Skin epidermis (tissue), 12 donors: ENCODE data around the gene NAIF1.

Experiments used
- H3K27ac ChIP-seq, 21 experiments: fragments of 200-600 bp; sonication (generic) in 11 of 21; one replicate each; pipeline ENCODE4 v1.5.0; 2020; ENCODE audit warnings: mild to moderate bottlenecking in 3 of 21, inconsistent platforms in 2 of 21, moderate library complexity in 2 of 21
- H3K4me3 ChIP-seq, 7 experiments: fragments of 200-600 bp; sonication (generic) in 2 of 7; one replicate each; pipeline ENCODE4 v1.5.0; 2020; ENCODE audit warnings: inconsistent platforms in 2 of 7, mild to moderate bottlenecking in 2 of 7, moderate library complexity in 1 of 7

The NAIF1 gene

GRCh38 chr9:128065907-128066712 is 1.0 kb downstream of the NAIF1 start:
- Histone ChIP-seq H3K4me3 (peak overlapping the region; percentile 29 to 97 (median 94)), H3K27ac (peak overlapping the region in 20 of 21 experiments; percentile 76 to 99 (median 96))

DNA sequence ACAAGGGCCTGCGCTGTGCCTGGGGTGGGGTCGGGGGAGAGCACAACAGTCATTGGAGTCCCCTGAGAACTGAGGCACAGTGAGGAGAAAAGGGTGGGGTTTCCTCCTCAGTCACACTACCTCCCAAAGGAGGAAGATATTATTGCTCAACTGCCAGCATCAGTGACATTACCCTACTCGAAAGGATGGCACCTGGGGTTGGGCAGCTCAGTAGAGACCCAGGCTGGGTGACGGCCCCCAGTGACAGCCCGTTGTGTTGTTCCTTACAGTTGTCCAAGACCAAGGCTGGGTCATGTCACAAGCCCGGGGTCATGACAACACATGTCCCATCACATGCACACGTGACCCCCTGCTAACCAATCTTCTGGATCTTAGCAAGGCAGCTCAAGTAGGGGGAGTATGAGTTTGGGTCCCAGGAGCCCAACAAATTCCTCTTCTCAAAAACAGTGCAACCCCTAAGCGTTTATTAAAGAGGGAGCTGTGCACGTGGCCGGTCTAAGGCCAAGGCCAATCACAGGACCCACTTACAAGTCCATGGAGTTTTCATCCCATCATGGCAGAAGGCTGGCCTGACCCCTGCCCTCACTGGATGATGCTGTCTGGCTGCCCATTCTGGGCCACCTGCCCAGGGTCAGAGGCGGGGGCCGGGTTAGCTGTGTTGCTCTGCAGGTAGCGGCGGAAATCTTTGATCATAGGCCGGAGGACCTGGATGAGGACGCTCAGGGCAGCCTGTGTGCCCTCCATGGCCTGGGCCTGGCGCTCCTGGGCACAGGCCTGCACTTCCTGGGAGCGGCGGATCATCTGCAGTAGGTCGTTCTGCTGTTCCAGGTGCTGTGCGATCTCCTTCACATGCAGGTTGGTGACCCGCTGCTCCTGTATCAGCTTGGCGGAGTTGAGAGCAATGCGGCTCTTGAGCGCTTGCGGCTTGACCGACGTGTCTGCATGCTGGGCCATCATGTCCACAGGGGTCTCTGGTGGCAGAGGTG is 4.0 kb downstream of the NAIF1 start:
- H3K27ac ChIP-seq = peak overlapping the region in 3 of 21 experiments; percentile 1 to 24 (median 14)

GRCh38 chr9:128062279-128062678 is 4.8 kb downstream of the NAIF1 start:
- H3K4me3 ChIP-seq = no peak overlapping the region
- H3K27ac ChIP-seq = peak overlapping the region in 5 of 21 experiments; percentile 1 to 70 (median 14)

More for the DNA sequence above, 4.0 kb downstream of the NAIF1 start:
- H3K4me3 ChIP-seq = no peak overlapping the region

GRCh38 chr9:128061275-128061960 is 5.7 kb downstream of the NAIF1 start:
- Histone ChIP-seq H3K27ac (peak overlapping the region in 13 of 21 experiments; percentile 2 to 79 (median 50)), H3K4me3 (no peak overlapping the region)

GRCh38 chr9:128059365-128059983 is 7.6 kb downstream of the NAIF1 start:
- no peak overlapping the region for H3K4me3 ChIP-seq
- no peak overlapping the region for H3K27ac ChIP-seq

DNA sequence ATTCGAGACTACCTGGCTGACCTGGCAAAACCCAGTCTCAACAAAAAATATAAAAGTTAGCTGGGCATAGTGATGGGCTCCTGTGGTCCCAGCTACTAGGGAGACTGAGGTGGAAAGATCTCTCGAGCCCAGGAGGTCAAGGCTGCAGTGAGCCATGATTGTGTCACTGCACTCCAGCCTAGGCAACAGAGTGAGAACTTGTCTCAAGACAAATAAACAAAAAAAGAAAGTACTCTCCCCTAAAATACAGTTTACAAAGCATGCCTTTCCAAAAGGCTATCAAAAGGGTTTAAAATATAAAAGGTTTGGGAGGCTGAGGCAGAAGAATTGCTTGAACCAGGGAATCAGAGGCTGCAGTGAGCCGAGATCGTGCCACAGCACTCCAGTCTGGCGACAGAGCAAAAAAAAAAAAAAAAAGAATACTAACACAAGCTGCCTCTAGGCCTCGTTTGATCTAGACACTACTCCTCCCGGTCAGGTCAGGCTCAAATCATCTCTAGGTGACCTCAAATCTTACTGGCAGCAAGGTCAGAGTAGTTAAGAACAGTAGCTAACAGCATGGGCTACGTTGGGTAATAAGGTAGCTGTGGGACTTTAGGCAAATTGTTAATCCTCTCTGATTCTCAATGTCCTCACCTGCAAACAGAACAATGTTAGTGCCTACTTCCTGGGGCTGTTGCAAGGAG is 9.3 kb downstream of the NAIF1 start:
- Histone ChIP-seq H3K4me3 (no peak overlapping the region), H3K27ac (no peak overlapping the region)

GRCh38 chr9:128056887-128057723 is 10.0 kb downstream of the NAIF1 start:
- peak overlapping the region in 3 of 21 experiments; percentile 3 to 42 (median 11) for H3K27ac ChIP-seq
- no peak overlapping the region for H3K4me3 ChIP-seq

- H3K4me3 ChIP-seq = no peak overlapping the region
- peak overlapping the region in 10 of 21 experiments; percentile 7 to 56 (median 23) for H3K27ac ChIP-seq
These were observed 11.0 kb downstream of the NAIF1 start for GRCh38 chr9:128056086-128056485.

DNA sequence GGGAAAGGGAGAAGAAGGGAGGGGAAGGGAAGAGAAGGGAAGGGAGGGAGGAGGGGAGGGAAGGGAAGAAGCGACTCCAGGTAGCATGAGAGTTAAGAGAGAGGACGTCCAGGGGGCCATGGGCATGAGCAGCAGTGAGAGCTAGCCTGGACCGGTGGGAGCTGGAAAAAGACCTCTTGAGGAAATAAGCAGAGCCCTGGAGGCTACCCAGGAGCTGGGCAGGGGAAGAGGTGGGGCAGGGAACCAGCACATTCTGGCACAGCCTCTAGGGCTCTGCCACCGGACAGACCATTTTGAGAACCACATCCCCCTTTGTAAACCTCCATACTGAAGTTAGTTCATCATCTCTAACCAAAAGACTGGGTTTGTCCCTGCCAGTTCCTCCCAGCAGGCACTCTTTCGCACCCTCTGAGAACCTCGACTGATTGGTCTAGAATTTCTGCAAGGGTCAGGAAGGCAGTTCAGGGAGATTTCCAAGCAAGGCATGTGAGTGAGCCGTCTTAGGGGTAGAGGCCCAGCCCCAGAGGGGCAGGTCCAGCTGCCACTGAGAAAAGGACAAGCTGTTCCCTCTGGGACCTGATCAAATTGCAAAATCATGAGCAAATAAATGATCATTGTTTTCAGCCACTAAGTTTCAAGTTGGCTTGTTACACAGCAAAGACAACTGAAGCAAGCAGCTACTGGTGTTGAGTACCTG is 11.6 kb downstream of the NAIF1 start:
- Histone ChIP-seq H3K27ac (peak overlapping the region in 11 of 21 experiments; percentile 10 to 56 (median 32)), H3K4me3 (no peak overlapping the region)

GRCh38 chr9:128054087-128054486 is 13.0 kb downstream of the NAIF1 start:
- no peak overlapping the region for H3K4me3 ChIP-seq
- H3K27ac ChIP-seq = peak overlapping the region in 7 of 21 experiments; percentile 9 to 47 (median 43)

DNA sequence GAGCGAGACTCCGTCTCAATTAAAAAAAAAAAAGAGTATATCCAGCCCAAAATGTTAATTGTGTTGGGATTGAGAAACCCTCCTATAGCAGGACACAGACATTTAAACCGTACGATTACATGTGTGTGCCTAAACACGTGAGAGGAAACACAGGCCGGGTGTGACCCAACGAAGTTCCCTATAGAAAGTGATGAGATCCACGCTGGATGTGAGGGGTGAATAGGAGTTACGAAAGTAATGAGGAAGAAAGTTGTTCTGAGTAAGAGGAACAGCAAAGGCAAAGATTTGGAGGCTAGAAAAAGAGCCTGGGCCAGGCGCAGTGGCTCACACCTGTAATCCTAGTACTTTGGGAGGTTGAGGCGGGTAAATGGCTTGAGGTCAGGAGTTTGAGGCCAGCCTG is 13.6 kb downstream of the NAIF1 start:
- Histone ChIP-seq H3K4me3 (no peak overlapping the region), H3K27ac (peak overlapping the region in 7 of 21 experiments; percentile 9 to 47 (median 43))

- no peak overlapping the region for H3K4me3 ChIP-seq
These were observed 15.0 kb downstream of the NAIF1 start for GRCh38 chr9:128051932-128052709.

DNA sequence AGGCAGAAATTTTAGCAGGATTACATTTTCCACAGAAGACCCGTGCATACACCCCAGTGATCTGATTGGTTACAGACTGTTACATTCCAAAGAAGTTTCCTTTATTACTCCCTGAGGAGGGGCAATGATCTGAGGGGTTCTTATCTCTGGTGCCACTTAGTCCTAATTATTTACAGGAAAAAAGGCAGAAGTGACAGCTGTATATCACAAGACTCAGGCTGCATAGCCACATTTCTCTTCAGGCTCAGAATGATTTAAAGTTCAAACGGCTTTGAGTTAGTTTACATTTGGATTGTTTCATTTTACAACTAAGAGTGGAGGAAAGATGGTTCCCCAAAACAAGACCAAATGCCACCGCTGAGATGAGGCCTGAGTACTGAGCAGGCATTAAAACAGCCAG is 17.3 kb downstream of the NAIF1 start:
- Histone ChIP-seq H3K4me3 (no peak overlapping the region), H3K27ac (no peak overlapping the region)

More at GRCh38 chr9:128051932-128052709, 15.0 kb downstream of the NAIF1 start:
- H3K27ac ChIP-seq = peak overlapping the region in 10 of 21 experiments; percentile 1 to 73 (median 41)

GRCh38 chr9:128048663-128049062 is 18.5 kb downstream of the NAIF1 start:
- Histone ChIP-seq H3K27ac (no peak overlapping the region), H3K4me3 (no peak overlapping the region)

DNA sequence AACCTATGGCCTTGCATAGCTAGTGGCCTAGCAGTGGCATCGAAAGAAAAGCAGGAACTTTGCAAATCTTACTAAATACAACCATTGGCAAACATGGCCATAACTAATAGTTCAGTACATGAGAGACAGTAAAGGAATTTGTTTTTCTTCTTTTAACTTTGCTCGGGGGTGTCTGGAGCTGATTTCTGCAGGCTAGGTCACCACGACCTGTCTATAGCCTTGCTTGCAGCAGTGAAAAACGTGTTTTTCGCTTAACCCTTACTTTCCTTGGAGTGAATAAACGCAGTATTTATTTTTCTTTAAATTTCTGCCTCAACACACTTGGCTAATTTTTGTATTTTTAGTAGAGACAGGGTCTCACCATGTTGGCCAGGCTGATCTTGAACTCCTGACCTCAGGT is 19.9 kb downstream of the NAIF1 start:
- Histone ChIP-seq H3K27ac (no peak overlapping the region), H3K4me3 (no peak overlapping the region)

GRCh38 chr9:128045831-128046230 is 21.3 kb downstream of the NAIF1 start:
- Histone ChIP-seq H3K4me3 (no peak overlapping the region), H3K27ac (no peak overlapping the region)
